Measurements from ENCODE around the gene MPV17. TPM values are rescaled to one million over a fixed set of nuclear protein-coding genes. Genes with fewer than 3 reads are reported as not detected.

The MPV17 gene
- total and polyA plus RNA-seq, 9 of the 15 experiments (the other 6 are each of a cell fraction or from before 2014, with no cell fraction given): 54.7 to 140 (median 70.2) TPM

- BruUV-seq (replicated peaks): no TSS peak
- H2AFZ ChIP-seq (ENCODE audit: low read depth, low read length): no peak overlapping the region
- intact Hi-C loops (cut with micrococcal nuclease) (no loop called here), in situ Hi-C loops (cut with MboI) (no loop called here)
- H3K36me3 ChIP-seq (ENCODE audit: control insufficient read depth, insufficient read depth, low read length): peaks cover 20% of the 10 kb centered on the region; the same call in 2 of the 3 replicates
- H3K4me1 ChIP-seq (replicated peaks in 1 of 2; ENCODE audit: control insufficient read depth in 2 of 2, insufficient read depth in 2 of 2, low read length in 2 of 2): peaks cover 0 to 8% of the 10 kb centered on the region in 2 experiments; a peak in 2 of 5 replicates
- no peaks in the 10 kb centered on the region for H3K27me3 ChIP-seq (ENCODE audit: control insufficient read depth in 2 of 2, insufficient read depth in 2 of 2, low read length in 2 of 2)
- CTCF ChIA-PET (ENCODE audit: low intra/inter-chr PET ratio): no interaction called here
- no peak for DNase-seq (ENCODE audit: extremely low read depth in 1 of 4, low spot score in 3 of 4)
- H3K9me3 ChIP-seq (replicated peaks; ENCODE audit: control insufficient read depth, insufficient read depth, low read depth, low read length): no peaks in the 10 kb centered on the region
- no peak for FAIRE-seq
- no peaks in the 10 kb centered on the region for H3K9me1 ChIP-seq (ENCODE audit: control insufficient read depth, insufficient read depth, low read length)
- no peak overlapping the region for H3K4me3 ChIP-seq
- H3K27ac ChIP-seq (ENCODE audit: extremely low read depth, low read depth, low read length): no peak overlapping the region
- H3K79me2 ChIP-seq (ENCODE audit: control insufficient read depth, insufficient read depth, low read length): no peaks in the 10 kb centered on the region
- no peak overlapping the region for H3K9ac ChIP-seq (ENCODE audit: insufficient read depth in 1 of 2, low read depth in 2 of 2, low read length in 2 of 2)
- 98% methylated on average over 11 of the region's 14 CpGs for WGBS (ENCODE audit: insufficient coverage, low coverage, missing lambda C conversion rate)
- ATAC-seq: no peak
- no peaks in the 10 kb centered on the region for H4K20me1 ChIP-seq (replicated peaks; ENCODE audit: control insufficient read depth, insufficient read depth, low read length)
- H3K4me2 ChIP-seq (ENCODE audit: insufficient read depth, low read length): no peak overlapping the region
- POLR2A ChIA-PET: no interaction called here
- no peak for TF ChIP-seq POLR2A (conservative IDR thresholded peaks at IDR 0.05)
- TF ChIP-seq GTF2A2 (tag; IDR thresholded peaks at IDR 0.05): no peak
- TF ChIP-seq HDAC6 (IDR thresholded peaks at IDR 0.05; ENCODE audit: low read depth, low read length): no peak
- TF ChIP-seq CBX1 (IDR thresholded peaks at IDR 0.05; ENCODE audit: low read depth): no peak
- TF ChIP-seq SUPT5H (IDR thresholded peaks at IDR 0.05): no peak
- TF ChIP-seq ZNF143 (CRISPR knock-in tag; IDR thresholded peaks at IDR 0.05): no peak
- no peak for TF ChIP-seq KLF16 (IDR thresholded peaks at IDR 0.05)
- TF ChIP-seq NCOA2 (IDR thresholded peaks at IDR 0.05; ENCODE audit: partially characterized antibody in 2 of 2): no peak
- TF ChIP-seq RBM22 (IDR thresholded peaks at IDR 0.05; ENCODE audit: low read depth, low read length, poor library complexity, severe bottlenecking): no peak
- no peak for TF ChIP-seq ZBTB26 (CRISPR knock-in tag; IDR thresholded peaks at IDR 0.05)
- no peak for TF ChIP-seq ZNF639 (CRISPR knock-in tag; conservative IDR thresholded peaks at IDR 0.05 in 1 of 2, IDR thresholded peaks at IDR 0.05 in 1 of 2)
- no peak for TF ChIP-seq GTF3C2 (IDR thresholded peaks at IDR 0.05; ENCODE audit: borderline replicate concordance, extremely low read depth, insufficient read length)
- no peak for TF ChIP-seq ZNF449 (CRISPR knock-in tag; IDR thresholded peaks at IDR 0.05)
- TF ChIP-seq MYBL2 (IDR thresholded peaks at IDR 0.05; ENCODE audit: low read depth): no peak
- TF ChIP-seq MYBL2 (CRISPR knock-in tag; IDR thresholded peaks at IDR 0.05; ENCODE audit: borderline replicate concordance): no peak
- no peak for TF ChIP-seq HMG20B (CRISPR knock-in tag; IDR thresholded peaks at IDR 0.05)
- no peak for TF ChIP-seq NR1H2 (CRISPR knock-in tag; IDR thresholded peaks at IDR 0.05)
These were observed 15.7 kb downstream of the MPV17 start for GRCh38 chr2:27307287-27307544.

All from K562 (cell line).